ENCODE data around the gene CMSS1.

The CMSS1 gene

DNA sequence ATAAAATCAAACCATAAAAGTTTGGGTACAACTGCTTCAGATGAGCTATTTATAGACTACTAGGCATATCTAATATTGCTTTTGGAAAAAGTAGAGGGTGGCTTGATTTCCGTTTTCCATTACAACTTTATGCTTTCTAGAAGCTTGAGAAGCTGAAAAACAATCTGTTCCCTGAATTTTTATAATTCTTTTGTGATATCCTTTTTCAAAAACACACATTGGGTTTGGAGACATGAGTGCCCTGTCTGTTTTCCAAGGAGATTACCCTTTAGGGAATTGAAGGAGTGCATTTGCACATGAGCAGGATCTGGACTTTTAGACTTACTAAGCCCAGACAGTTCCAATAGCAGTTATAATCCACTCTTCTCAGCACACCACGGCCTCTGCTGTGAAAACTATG lies 346.1 kb downstream of the CMSS1 start:
- no peaks in the 10 kb centered on the region for H3K4me1 ChIP-seq (ENCODE audit: insufficient read depth, low read length)
- H3K36me3 ChIP-seq (ENCODE audit: insufficient read depth, low read length), result no peaks in the 10 kb centered on the region
- no peak overlapping the region for H3K9ac ChIP-seq (ENCODE audit: low read depth, low read length)
- no peaks in the 10 kb centered on the region for H3K9me3 ChIP-seq (ENCODE audit: control insufficient read depth, insufficient read depth, low read length)

DNA sequence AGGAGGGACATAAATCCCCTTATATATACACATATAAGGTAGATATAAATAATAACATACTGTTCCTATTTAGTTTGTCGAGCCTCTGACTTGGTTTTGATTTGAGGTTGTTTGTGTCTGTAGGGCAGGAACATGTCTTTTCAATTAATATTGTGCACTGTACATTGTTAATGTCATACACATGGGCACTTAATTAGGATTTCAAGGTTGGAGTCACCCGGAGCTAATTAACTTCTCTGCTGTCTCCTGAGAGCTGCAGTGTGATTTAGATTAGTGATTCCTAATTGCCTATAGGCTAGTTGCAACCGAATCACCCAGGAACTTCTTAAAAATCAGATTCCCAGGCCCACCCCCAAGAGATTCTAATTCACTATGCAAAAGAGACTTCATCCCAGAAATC lies 347.1 kb downstream of the CMSS1 start:
- Histone ChIP-seq H3K9ac (ENCODE audit: low read depth, low read length) (no peak overlapping the region), H3K36me3 (ENCODE audit: insufficient read depth, low read length) (no peaks in the 10 kb centered on the region), H3K9me3 (ENCODE audit: control insufficient read depth, insufficient read depth, low read length) (no peaks in the 10 kb centered on the region), H3K4me1 (ENCODE audit: insufficient read depth, low read length) (no peaks in the 10 kb centered on the region)

DNA sequence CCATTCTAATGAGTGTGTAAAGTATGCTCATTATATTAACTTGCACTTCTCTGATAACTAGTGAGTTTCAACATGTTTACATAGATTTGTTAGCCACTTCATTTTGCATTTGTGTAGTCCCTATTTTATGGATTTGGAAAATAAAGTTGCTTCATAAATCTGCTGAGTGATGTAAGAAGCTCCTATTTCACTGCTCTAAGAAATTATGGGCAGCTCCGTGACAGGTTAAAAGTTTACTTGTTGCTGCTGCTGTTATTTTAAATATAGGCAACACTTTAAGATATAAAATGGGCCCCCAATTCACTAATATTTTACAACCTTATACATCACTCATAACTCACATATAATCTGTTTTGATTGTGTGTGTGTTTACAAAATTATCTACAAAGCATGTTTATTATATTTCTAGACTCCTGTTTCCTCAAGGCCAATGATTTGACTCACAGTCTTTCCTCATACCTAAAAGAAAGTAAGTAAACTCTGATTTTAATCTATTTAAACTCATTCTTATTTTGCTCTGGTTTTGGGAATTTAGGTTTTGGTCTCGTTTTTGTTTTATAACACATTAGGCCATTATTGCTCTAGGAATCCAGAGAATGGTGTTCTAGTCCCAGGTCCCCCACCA lies 348.4 kb downstream of the CMSS1 start:
- Histone ChIP-seq H3K36me3 (ENCODE audit: insufficient read depth, low read length) (no peaks in the 10 kb centered on the region), H3K9ac (ENCODE audit: low read depth, low read length) (no peak overlapping the region), H3K4me1 (ENCODE audit: insufficient read depth, low read length) (no peaks in the 10 kb centered on the region), H3K9me3 (ENCODE audit: control insufficient read depth, insufficient read depth, low read length) (no peaks in the 10 kb centered on the region)

DNA sequence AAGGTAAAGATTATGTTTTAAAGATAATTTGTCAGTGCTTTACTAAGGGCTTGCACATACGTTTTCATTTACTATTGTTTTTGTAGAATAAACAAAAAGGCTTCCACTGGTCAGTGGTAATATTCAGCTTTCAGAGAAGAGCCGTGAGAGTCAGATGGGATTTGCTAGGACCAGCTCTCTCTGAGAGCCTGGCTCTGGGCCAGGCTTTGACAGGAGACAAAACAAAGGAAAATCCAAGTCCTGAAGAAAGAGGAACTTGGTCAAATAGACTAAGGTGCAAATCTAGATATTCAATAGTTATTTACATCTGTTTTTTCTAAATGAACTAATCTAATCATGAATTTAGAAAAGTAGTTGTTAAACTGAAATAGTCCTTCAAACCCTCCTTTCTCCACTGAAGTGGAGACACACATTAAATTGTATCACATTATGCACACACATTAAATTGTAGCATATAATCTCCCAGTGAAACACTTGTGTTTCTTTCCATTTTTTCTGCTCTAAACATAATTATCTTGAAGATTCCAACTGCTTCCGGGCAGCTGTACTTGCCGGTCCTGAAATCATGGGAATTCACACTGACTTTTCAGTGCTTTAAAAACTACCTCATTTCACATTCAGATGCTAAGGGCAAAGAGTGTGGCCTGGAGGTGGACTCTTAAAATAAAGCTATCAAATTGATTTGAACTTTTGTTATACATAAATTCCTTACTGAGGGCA lies 351.7 kb downstream of the CMSS1 start:
- Histone ChIP-seq H3K36me3 (ENCODE audit: insufficient read depth, low read length) (peaks cover 9% of the 10 kb centered on the region), H3K9ac (ENCODE audit: low read depth, low read length) (no peak overlapping the region), H3K4me1 (ENCODE audit: insufficient read depth, low read length) (no peaks in the 10 kb centered on the region), H3K9me3 (ENCODE audit: control insufficient read depth, insufficient read depth, low read length) (no peaks in the 10 kb centered on the region)

DNA sequence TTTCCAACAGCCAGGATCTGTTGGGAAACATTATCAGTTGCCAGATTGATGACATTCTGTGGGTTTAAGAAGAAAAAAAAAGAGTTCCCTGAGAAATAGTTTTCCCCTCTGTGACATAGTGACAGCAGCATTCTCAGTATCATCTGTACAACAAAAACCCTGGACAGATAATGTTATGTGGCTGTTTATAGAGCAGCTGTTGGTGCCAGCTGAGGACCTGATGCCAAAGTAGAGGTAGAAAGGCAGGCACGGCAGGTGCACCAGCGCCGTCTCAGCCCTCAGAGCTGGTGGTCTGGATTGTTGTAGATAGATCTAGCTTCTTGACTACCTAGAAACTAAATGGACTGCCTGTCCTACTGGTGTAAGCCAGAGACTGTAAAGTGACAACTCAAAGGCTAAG lies 352.8 kb downstream of the CMSS1 start:
- Histone ChIP-seq H3K9me3 (ENCODE audit: control insufficient read depth, insufficient read depth, low read length) (no peaks in the 10 kb centered on the region), H3K36me3 (ENCODE audit: insufficient read depth, low read length) (peaks cover 9% of the 10 kb centered on the region), H3K9ac (ENCODE audit: low read depth, low read length) (no peak overlapping the region)

DNA sequence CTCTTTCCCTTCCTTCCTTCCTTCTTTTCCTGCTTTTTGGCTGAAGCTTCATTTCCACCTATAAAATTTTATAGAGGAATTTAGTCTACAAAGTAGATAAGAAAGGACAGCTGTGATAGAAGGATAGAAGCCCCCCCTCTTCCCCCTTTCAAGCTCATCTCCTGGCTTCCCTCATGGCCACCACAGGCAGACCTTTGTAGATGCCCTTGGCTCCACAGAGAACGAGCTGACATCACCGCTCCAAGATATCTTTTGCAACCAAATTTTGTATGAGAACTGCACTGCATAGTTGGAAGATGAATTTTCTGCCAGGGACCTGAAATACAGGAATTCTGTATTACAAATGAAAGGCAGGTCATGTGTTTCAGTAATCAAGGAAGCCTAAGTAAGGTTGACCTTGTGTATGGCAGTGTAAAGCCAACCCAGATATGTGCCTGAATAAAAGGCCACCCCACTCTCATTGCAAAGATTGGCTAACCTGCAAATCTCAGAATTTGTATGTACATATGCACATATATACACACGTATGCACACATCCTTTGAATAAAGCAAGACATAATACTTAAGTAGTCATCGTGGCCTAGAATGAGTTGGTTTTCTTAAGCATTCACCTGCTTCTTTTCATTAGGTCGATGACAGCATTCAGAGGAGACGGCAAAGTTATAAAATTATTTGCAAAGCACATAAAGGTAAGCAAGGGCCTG lies 353.7 kb downstream of the CMSS1 start:
- H3K9ac ChIP-seq (ENCODE audit: low read depth, low read length), result no peak overlapping the region
- peaks cover 11% of the 10 kb centered on the region for H3K36me3 ChIP-seq (ENCODE audit: insufficient read depth, low read length)
- H3K4me1 ChIP-seq (ENCODE audit: insufficient read depth, low read length), result no peaks in the 10 kb centered on the region
- H3K9me3 ChIP-seq (ENCODE audit: control insufficient read depth, insufficient read depth, low read length), result no peaks in the 10 kb centered on the region

More for the DNA sequence above, 352.8 kb downstream of the CMSS1 start:
- no peaks in the 10 kb centered on the region for H3K4me1 ChIP-seq (ENCODE audit: insufficient read depth, low read length)

DNA sequence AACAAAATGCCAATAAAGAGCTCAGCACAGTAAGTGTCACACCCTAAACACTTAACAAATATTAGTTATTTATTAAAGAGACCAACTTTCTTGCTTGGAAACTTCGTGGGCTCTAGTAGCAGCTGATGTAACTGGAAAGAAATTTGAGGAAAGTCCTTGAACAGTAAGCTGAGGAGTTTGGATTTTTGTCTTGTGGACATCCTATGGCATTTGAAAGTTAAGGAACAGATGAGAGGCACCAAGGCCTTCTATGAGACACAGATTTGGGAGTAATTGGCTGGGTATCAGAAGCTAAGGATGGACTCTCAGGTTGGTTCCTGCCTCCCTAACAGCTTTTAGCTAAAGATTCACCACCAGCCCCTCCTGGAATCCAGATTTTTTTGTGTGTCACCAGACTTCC lies 356.3 kb downstream of the CMSS1 start:
- H3K36me3 ChIP-seq (ENCODE audit: insufficient read depth, low read length), result peaks cover 24% of the 10 kb centered on the region
- no peak overlapping the region for H3K9ac ChIP-seq (ENCODE audit: low read depth, low read length)
- H3K4me1 ChIP-seq (ENCODE audit: insufficient read depth, low read length), result no peaks in the 10 kb centered on the region
- peaks cover 18% of the 10 kb centered on the region; the same call in 1 of the 2 replicates for H3K9me3 ChIP-seq (ENCODE audit: control insufficient read depth, insufficient read depth, low read length)

DNA sequence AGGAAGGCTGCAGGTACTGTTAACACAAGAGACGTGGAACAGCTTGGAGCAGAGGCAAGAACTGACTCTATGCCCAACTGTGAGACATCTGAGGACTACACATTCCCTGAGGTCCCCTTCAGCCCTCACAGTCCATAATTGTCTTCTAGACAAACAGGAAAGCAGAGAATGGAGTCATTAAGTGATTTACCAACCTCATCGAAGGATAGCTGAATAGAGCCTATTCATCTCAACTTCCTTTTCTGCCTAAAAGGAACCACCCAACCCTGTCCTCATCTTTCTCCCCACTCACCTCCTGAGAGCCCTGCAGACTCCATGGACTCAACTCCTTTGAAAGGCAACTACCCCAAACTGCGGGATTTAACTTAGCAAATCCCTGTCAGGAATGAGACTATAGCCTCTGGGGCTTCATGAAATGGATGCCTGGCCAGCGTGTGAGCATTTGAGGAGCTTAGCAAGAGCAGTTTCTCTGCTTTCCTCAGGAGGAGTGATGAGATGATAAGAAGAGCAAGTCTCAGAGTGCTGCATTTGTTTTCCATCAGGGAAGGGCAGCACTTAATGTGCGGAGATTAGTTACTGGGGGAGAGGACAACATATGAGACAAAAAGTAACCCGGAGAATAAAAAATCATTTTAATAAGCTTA lies 358.1 kb downstream of the CMSS1 start:
- no peaks in the 10 kb centered on the region for H3K4me1 ChIP-seq (ENCODE audit: insufficient read depth, low read length)
- no peak overlapping the region for H3K9ac ChIP-seq (ENCODE audit: low read depth, low read length)
- H3K36me3 ChIP-seq (ENCODE audit: insufficient read depth, low read length), result peaks cover 31% of the 10 kb centered on the region
- H3K9me3 ChIP-seq (ENCODE audit: control insufficient read depth, insufficient read depth, low read length), result peaks cover 31% of the 10 kb centered on the region

DNA sequence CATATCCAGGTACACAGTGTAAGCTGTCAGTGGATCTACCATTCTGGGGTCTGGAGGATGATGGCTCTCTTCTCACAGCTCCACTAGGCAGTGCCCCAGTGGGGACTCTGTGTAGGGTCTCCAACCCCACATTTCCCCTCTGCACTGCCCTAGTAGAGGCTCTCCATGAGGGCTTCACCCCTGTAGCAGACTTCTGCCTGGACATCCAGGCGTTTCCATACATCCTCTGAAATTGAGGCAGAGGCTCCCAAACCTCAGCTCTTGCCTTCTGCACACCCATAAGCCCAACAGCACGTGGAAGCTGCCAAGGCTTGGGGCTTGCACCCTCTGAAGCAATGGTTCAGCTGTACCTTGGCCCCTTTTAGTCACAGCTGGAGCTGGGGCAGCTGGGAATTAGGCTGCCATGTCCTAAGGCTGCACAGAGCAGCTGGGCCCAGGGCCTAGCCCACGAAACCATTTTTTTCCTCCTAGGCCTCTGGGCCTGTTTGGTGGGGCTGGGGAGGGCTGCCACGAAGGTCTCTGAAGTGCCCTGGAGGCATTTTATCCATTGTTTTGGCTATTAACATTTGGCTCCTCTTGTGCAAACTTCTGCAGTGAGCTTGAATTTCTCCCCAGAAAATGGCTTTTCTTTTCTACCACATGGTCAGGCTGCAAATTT lies 362.2 kb downstream of the CMSS1 start:
- no peak overlapping the region for H3K9ac ChIP-seq (ENCODE audit: low read depth, low read length)
- peaks cover 21% of the 10 kb centered on the region for H3K36me3 ChIP-seq (ENCODE audit: insufficient read depth, low read length)
- no peaks in the 10 kb centered on the region for H3K4me1 ChIP-seq (ENCODE audit: insufficient read depth, low read length)
- H3K9me3 ChIP-seq (ENCODE audit: control insufficient read depth, insufficient read depth, low read length), result peaks cover 31% of the 10 kb centered on the region

DNA sequence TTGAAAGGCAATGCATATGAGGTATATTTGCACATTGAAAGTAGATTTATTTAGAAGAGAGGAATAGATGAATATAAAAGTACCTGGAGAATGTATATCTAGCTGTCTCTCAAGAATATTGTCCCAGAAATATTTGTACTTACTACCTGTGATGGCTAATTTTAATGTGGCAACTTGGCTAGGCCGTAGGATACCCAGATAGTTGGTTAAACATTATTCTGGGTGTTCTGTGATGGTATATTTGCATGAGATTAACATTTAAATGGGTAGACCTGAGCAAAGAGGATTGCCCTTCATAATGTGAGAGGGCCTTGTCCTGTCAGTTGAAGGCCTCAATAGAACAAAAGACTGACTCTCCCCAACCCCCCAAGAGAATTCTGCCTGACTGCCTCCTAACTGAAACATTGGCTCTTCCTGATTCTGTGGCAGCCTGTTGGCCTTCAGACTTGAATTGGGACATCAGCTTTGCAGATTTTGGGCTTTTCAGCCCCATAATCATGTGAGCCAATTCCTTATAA lies 366.0 kb downstream of the CMSS1 start:
- Histone ChIP-seq H3K4me1 (ENCODE audit: insufficient read depth, low read length) (no peaks in the 10 kb centered on the region), H3K36me3 (ENCODE audit: insufficient read depth, low read length) (peaks cover 10% of the 10 kb centered on the region), H3K9me3 (ENCODE audit: control insufficient read depth, insufficient read depth, low read length) (peaks cover 15% of the 10 kb centered on the region), H3K9ac (ENCODE audit: low read depth, low read length) (no peak overlapping the region)

DNA sequence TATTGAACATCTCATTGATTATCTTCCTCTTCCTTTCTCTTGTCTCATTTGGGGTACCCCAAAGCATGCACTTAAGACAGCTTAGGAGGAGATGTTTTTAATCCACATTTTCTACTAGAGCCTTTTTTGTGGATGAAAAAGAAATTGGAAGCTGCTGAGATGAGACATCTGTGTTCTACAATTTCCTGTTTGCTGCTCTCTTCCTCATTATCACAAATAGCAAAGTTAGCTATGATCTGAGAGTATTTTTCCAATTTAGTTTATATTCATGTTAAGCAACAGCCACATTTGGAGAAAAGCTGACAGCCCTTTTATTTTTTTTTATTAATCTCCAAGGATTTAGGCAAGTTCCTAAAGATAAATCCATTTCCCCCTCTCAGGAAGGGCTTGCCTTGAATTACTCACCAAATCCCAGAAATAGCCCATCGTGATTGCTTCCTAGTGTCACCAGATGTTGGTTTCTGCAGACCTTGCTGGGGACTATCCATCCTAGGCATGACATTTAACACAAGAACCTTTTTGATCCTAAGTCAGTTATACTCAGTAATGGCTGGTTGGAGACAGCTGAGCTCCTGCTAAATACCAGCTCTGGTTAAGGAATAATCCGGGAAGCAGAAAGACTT lies 367.4 kb downstream of the CMSS1 start:
- Histone ChIP-seq H3K36me3 (ENCODE audit: insufficient read depth, low read length) (no peaks in the 10 kb centered on the region), H3K4me1 (ENCODE audit: insufficient read depth, low read length) (no peaks in the 10 kb centered on the region), H3K9ac (ENCODE audit: low read depth, low read length) (no peak overlapping the region), H3K9me3 (ENCODE audit: control insufficient read depth, insufficient read depth, low read length) (0 out of 2 replicates have a peak, but pooled peaks cover 2% of the 10 kb centered on the region)

DNA sequence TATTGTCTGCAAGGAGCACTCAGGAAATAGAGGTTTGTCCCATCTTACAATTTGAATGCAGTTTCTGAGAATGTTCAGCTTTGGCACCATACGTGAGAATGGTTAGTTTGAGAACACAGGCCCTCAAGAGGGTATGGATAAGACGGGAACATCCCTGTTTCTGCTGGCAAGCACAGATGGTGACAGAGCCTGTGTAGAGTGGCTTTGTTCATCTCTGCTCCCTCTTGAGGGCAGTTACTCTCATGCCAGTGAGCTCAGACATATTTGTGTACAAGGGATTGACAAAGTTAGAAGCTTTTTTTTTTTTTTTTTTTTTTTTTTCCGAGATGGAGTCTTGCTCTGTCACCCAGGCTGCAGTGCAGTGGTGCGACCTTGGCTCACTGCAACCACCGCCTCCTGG lies 368.2 kb downstream of the CMSS1 start:
- H3K9me3 ChIP-seq (ENCODE audit: control insufficient read depth, insufficient read depth, low read length), result no peaks in the 10 kb centered on the region
- H3K9ac ChIP-seq (ENCODE audit: low read depth, low read length), result no peak overlapping the region
- H3K36me3 ChIP-seq (ENCODE audit: insufficient read depth, low read length), result no peaks in the 10 kb centered on the region
- H3K4me1 ChIP-seq (ENCODE audit: insufficient read depth, low read length), result no peaks in the 10 kb centered on the region

DNA sequence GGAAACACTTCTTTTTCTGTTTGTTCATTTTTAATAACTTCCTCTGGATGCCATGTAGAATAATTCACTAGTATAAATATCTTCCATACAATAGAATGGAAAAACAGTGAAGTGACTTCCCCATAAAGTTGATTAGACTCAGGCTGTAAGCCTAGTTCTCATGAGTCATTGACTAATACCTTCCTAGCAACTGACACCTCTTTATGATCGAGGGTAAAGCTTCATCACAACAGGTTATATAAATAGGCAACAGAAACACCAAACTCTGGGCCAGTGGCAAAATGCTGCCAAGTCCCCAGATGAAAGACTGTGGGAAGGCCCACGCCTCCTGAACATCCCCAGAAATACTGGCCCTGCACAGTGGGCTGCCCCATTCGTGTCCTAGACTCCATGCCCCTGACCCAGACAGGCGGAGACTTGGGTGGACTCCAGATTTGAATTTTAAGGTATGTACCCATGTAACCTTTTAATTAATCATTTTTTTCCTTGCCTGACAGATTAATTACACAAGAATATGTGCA lies 371.8 kb downstream of the CMSS1 start:
- H3K4me1 ChIP-seq (ENCODE audit: insufficient read depth, low read length), result no peaks in the 10 kb centered on the region

More for the DNA sequence above, 371.8 kb downstream of the CMSS1 start:
- H3K36me3 ChIP-seq (ENCODE audit: insufficient read depth, low read length), result no peaks in the 10 kb centered on the region
- H3K9me3 ChIP-seq (ENCODE audit: control insufficient read depth, insufficient read depth, low read length), result no peaks in the 10 kb centered on the region
- no peak overlapping the region for H3K9ac ChIP-seq (ENCODE audit: low read depth, low read length)

Data from ES-I3 (cell line).